CD4-positive, alpha-beta T cell treated with Interleukin-21 for 1 hour (primary cell): Measurements from ENCODE around the gene RBM47.
"Not testable (repeated sequence)": the region's sequence is repeated elsewhere in the genome, so short reads cannot be mapped to it uniquely, and the experiment has no call there.

Source experiments
- DNase-seq: peaks from one replicate; pipeline ENCODE4 v3.0.0-alpha.2; 2020

The RBM47 gene

GRCh38 chr4:40401096-40401495, 228.6 kb downstream of the RBM47 start:
- no peak for DNase-seq

DNA sequence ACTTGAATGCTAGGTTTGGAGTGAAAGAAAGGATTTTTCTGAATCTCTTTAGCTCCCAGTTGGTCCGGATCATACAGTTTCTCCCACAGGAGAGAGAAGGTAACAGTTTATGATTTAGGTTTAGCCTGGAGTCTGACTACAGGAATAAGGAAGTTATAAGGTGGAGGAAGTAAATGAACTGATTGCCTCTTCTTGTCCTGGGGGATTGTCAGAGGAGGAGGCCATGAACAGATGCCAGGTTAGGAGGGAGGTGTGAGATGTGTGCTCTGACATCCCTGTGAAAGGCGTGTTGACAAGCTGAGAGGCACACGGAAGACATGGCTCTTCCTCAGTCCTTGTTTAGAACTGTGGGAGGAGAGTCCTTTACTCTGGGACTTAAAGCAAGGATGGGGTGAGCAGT, 230.1 kb downstream of the RBM47 start:
- no peak for DNase-seq

DNA sequence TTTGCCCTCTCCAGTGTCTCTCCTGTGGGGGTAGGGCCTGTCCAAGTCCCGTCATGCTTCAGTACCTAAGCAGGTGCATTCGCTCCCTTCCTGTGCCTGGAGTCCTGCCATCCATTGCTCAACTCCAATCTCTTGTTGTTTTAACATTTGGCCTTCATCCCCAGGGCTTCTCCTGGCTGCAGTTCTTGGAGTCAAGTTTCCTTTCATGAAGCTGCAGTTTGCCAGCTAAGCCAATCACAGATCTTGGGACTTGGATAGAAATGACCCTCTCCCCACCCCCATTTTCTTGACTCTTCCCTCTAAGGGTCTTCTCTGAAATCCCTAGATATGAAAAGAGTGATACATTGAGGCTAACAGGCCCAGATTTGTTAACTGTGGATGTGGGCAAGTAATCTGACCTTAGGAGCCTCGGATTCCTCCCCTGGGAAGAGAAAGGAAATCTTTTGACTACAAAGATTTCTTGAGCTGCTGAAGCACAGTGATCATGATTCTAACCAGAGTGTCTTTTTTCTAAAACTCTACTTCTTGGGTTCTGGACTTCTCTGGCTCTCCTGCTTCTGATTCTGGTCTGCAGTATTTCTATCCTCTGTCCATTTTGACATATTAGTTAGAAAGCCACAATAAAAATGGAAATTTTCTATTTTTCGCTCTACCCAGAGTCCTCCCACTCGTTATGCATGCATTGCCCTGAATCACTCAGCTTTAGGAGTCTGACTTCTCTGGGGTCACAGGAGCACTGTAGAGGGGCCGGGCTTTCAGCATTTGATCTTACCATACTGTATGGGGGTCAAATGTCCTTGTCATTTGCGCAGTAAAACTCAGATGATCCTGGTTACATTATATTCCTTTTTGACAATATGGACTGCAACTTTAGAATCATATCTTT, 233.5 kb downstream of the RBM47 start:
- DNase-seq: no peak

DNA sequence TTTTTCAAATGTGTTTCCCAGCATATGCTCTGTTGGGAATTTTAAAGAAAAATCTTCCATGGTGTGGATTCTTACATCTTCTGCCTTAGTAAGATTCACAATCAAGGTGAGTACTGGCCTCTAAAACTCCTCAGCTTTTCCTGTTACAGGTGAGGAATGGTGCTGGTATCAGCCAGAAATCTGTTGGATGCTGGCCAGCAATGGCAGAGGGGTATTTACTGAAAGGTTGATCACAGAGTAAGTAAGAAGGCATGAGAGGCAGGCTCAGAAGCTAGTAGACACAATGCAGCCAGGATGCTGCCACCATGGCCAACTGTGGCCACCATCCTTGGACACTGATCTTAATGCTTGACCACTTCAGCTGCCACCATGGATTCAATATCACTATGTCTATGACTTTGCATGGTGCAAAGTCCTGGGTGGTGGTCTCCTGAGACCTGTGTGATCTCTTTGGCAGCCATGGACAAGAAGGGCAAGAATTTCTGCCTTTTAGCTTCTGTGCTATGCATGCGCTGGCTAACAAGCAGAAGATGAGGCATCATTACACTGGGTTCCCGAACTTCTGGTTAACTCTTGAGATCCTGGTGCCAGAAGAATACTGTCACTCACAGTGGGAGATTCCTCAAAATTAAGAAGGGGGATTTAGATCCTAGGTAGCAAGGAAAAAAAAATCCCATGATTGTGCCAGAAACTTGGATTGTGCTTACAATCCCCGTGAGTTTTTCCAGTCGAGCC, 234.3 kb downstream of the RBM47 start:
- DNase-seq: no peak

DNA sequence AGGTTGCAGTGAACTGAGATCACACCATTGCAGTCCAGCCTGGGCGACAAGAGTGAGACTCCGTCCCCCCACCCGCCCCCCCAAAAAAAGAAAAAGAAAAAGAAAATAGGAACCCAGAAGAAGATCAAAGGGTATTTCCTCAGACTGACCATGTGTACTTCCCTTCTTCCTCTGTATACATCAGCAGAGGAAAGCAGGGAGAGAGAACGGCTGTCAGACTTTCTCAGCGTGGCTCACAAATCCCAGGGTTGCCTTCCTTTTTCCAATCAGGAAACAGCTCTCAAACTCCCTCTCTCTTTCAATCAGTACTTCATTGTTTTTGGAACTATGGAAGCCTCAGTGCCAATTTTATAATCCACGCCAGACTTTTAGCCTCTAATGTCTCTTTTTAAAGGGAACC, 235.4 kb downstream of the RBM47 start:
- no peak for DNase-seq

- not testable (repeated sequence) for DNase-seq
These were observed 237.4 kb downstream of the RBM47 start for GRCh38 chr4:40392241-40392640.

DNA sequence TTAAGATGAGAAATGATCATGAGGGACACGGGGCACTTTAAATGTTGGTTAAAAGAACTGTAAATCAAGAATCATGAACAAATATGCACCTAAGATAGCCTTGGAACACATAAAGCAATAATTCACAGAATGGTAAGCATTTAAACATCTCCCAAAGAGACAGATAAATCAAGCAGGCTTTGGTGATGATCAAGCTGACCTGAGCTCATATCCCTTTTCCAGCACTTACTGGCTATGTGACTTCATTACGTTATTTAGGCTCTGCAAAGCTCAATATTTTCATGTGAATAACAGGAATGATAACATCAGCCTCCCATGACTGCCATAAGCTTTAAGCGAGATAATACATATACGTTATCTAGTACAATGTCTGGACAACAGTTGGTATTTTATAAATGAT, 239.7 kb downstream of the RBM47 start:
- no peak for DNase-seq

DNA sequence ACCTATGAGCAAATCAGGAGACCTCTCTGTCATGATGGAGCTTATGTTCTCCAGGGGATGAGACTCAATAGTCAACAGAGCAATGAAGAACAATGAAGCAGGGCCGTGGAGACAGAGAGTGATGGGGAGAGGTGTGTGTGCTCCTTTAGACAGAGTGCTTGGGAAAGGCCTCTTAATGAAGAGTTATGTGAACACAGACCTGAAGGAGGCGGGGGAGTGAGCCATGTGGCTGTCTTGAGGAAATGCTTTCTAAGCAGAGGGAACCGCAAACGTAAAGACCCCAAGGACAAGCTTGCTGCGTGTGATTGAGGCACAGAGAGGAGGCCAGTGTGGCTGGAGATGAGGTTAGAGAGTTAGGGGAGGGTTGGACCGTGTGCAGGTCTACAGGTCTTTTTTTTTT, 241.4 kb downstream of the RBM47 start:
- DNase-seq: no peak

- DNase-seq: no peak
These were observed 249.0 kb downstream of the RBM47 start for GRCh38 chr4:40380647-40381046.

DNA sequence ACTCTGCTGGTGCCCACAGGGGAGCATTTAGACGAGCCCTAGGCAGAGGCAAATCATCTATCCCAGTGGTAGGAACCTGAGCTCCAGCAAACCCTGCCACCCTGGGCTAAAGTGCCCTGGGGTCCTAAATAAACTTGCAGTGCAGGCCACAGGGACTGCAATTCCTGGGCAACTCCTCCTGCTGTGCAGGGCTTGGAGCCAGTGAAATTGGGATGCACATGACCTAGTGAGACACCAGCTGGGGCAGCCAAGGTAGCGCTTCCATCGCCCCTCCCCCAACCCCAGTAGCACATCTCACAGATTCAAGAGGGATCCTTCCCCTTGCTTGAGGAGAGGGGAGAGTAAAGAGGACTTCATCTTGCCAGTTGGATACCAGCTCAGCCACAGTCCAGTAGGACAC, 250.4 kb downstream of the RBM47 start:
- DNase-seq: no peak

- DNase-seq: no peak
These were observed 251.0 kb downstream of the RBM47 start for GRCh38 chr4:40378619-40379018.

- no peak for DNase-seq
These were observed 251.9 kb downstream of the RBM47 start for GRCh38 chr4:40377512-40378365.

DNA sequence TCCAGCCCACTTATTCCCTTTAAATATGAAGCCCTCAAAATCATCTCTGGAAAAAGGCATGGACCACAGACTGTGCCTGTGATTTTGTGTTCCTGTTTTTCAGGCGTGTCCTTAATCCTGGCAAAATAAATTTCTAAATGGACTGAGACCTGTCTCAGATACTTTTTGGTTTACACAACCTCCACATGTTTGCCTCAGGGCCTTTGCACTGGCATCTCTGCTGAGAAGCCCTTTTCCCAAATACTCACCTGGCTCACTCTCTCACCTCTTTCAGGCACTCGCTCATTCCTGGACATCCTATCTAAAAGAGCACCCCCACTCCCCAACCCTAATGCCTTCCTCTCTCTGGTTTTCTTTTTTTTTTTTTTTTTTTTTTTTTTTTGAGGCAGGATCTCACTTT, 254.0 kb downstream of the RBM47 start:
- no peak for DNase-seq

DNA sequence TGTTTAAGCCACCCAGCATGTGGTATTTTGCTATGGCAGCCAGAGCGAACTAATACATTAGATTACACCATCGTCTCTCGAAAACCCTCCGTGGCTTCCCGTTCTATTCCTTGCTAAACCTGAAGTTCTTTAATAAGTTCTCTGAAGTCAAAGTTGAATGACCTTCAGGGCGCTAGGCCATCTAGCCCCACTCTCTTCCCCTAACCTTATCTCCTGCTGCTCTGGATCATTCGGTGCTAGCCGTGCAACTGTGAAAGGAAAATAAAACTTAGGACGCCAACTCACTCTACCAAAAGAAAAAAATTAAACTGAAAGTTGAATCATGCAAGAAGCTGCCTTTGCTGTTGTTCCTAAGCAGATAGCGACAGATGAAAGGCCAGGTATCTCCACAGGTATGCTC, 254.6 kb downstream of the RBM47 start:
- DNase-seq: no peak

DNA sequence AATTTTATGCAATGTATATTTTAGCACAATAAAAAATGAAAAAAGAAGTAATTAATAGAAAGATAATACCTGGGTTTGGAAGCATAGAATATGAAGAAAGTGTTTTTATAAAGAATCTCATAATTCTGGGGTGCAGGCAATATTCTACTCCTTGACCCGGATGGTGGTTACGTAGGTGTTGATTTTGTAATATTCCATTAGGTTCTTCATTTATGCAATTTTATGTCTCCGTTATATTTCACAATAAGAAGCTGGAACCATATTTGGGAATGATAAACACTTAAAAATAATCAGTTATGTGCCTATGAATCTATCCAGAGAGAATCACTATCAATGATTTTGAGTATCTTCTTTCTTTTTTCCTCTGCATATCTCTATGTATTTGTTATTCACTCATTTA, 256.0 kb downstream of the RBM47 start:
- DNase-seq: no peak
